Activated naive CD8-positive, alpha-beta T cell treated with anti-CD3 and anti-CD28 coated beads, Interleukin-2, amount 50 U/mL, for 24 hours (primary cell): Measurements from ENCODE around the gene LRRC8C.
A peak's percentile ranks its signal among the peaks of the same experiment; 100 is the strongest.

Experiments
- ATAC-seq: fragments of 150-1000 bp; cut with Tn5 transposase; one replicate; pipeline ENCODE4 v1.10.0; 2021
- DNase-seq: peaks from one replicate; pipeline ENCODE4 v3.0.0; 2021
- H3K27ac Mint-ChIP-seq: one replicate; pipeline ENCODE4 v1.8.0; 2021; ENCODE audit warnings: mild to moderate bottlenecking, mixed read lengths
- H3K27me3 Mint-ChIP-seq: one replicate; pipeline ENCODE4 v1.8.0; 2021; ENCODE audit warnings: mixed read lengths
- H3K36me3 Mint-ChIP-seq: one replicate; pipeline ENCODE4 v1.8.0; 2021; ENCODE audit warnings: low read depth, mixed read lengths
- H3K4me1 Mint-ChIP-seq: one replicate; pipeline ENCODE4 v1.8.0; 2021; ENCODE audit warnings: mixed read lengths
- H3K4me3 Mint-ChIP-seq: one replicate; pipeline ENCODE4 v1.8.0; 2021; ENCODE audit warnings: mild to moderate bottlenecking, moderate library complexity, mixed read lengths
- H3K9me3 Mint-ChIP-seq: one replicate; pipeline ENCODE4 v1.8.0; 2021; ENCODE audit warnings: mixed read lengths

LRRC8C gene

GRCh38 chr1:89725011-89725370, 92.1 kb downstream of the LRRC8C start:
- H3K36me3 Mint-ChIP-seq, result peaks cover 41% of the 10 kb centered on the region
- peak overlapping the region; percentile 44 for H3K4me3 Mint-ChIP-seq
- peaks cover 10% of the 10 kb centered on the region for H3K9me3 Mint-ChIP-seq
- DNase-seq (no peak), ATAC-seq (peak; percentile 70)
- no peaks in the 10 kb centered on the region for H3K27me3 Mint-ChIP-seq
- H3K4me1 Mint-ChIP-seq, result peaks cover 92% of the 10 kb centered on the region
- peak overlapping the region; percentile 99 for H3K27ac Mint-ChIP-seq

GRCh38 chr1:89725631-89726030, 92.7 kb downstream of the LRRC8C start:
- Mint-ChIP-seq H3K4me3 (no peak overlapping the region), H3K4me1 (peaks cover 87% of the 10 kb centered on the region), H3K27me3 (no peaks in the 10 kb centered on the region), H3K9me3 (peaks cover 10% of the 10 kb centered on the region), H3K27ac (peak overlapping the region; percentile 99), H3K36me3 (peaks cover 41% of the 10 kb centered on the region)
- DNase-seq, result no peak
- ATAC-seq, result no peak

- H3K4me1 Mint-ChIP-seq, result peaks cover 88% of the 10 kb centered on the region
These were observed 94.8 kb downstream of the LRRC8C start for GRCh38 chr1:89727517-89728312.

GRCh38 chr1:89728381-89728780, 95.5 kb downstream of the LRRC8C start:
- no peak for ATAC-seq
- H3K27ac Mint-ChIP-seq, result peak overlapping the region; percentile 63
- H3K9me3 Mint-ChIP-seq, result peaks cover 4% of the 10 kb centered on the region

More at GRCh38 chr1:89727517-89728312, 94.8 kb downstream of the LRRC8C start:
- DNase-seq (no peak), ATAC-seq (no peak)
- Mint-ChIP-seq H3K36me3 (peaks cover 36% of the 10 kb centered on the region), H3K27ac (peak overlapping the region; percentile 99), H3K9me3 (peaks cover 10% of the 10 kb centered on the region), H3K27me3 (no peaks in the 10 kb centered on the region), H3K4me3 (no peak overlapping the region)

GRCh38 chr1:89732206-89732605, 99.3 kb downstream of the LRRC8C start:
- H3K4me1 Mint-ChIP-seq, result peaks cover 63% of the 10 kb centered on the region
- peak overlapping the region; percentile 71 for H3K27ac Mint-ChIP-seq
- peaks cover 21% of the 10 kb centered on the region for H3K36me3 Mint-ChIP-seq

More at GRCh38 chr1:89728381-89728780, 95.5 kb downstream of the LRRC8C start:
- DNase-seq, result no peak
- H3K36me3 Mint-ChIP-seq, result peaks cover 31% of the 10 kb centered on the region
- no peak overlapping the region for H3K4me3 Mint-ChIP-seq
- peaks cover 88% of the 10 kb centered on the region for H3K4me1 Mint-ChIP-seq
- H3K27me3 Mint-ChIP-seq, result no peaks in the 10 kb centered on the region

GRCh38 chr1:89732643-89733222, 99.8 kb downstream of the LRRC8C start:
- no peak overlapping the region for H3K4me3 Mint-ChIP-seq

More at GRCh38 chr1:89732206-89732605, 99.3 kb downstream of the LRRC8C start:
- ATAC-seq, result no peak
- Mint-ChIP-seq H3K9me3 (peaks cover 3% of the 10 kb centered on the region), H3K27me3 (no peaks in the 10 kb centered on the region), H3K4me3 (no peak overlapping the region)
- no peak for DNase-seq

GRCh38 chr1:89733748-89734147, 100.8 kb downstream of the LRRC8C start:
- DNase-seq (no peak), ATAC-seq (no peak)
- Mint-ChIP-seq H3K27me3 (no peaks in the 10 kb centered on the region), H3K4me1 (peaks cover 57% of the 10 kb centered on the region), H3K27ac (no peak overlapping the region), H3K9me3 (no peaks in the 10 kb centered on the region), H3K36me3 (peaks cover 10% of the 10 kb centered on the region), H3K4me3 (no peak overlapping the region)

More at GRCh38 chr1:89732643-89733222, 99.8 kb downstream of the LRRC8C start:
- H3K27me3 Mint-ChIP-seq, result no peaks in the 10 kb centered on the region
- no peak for DNase-seq
- ATAC-seq, result no peak
- no peaks in the 10 kb centered on the region for H3K9me3 Mint-ChIP-seq
- peak overlapping the region; percentile 71 for H3K27ac Mint-ChIP-seq
- peaks cover 59% of the 10 kb centered on the region for H3K4me1 Mint-ChIP-seq
- peaks cover 17% of the 10 kb centered on the region for H3K36me3 Mint-ChIP-seq

- Mint-ChIP-seq H3K27ac (no peak overlapping the region), H3K4me1 (peaks cover 58% of the 10 kb centered on the region), H3K4me3 (no peak overlapping the region), H3K36me3 (peaks cover 4% of the 10 kb centered on the region), H3K27me3 (no peaks in the 10 kb centered on the region), H3K9me3 (no peaks in the 10 kb centered on the region)
- no peak for DNase-seq
- ATAC-seq, result no peak
These were observed 101.5 kb downstream of the LRRC8C start for GRCh38 chr1:89734442-89734841.

GRCh38 chr1:89735479-89735878, 102.6 kb downstream of the LRRC8C start:
- H3K27ac Mint-ChIP-seq, result no peak overlapping the region
- no peak for ATAC-seq
- no peaks in the 10 kb centered on the region for H3K27me3 Mint-ChIP-seq
- no peak for DNase-seq
- peaks cover 67% of the 10 kb centered on the region for H3K4me1 Mint-ChIP-seq
- no peak overlapping the region for H3K4me3 Mint-ChIP-seq
- peaks cover 4% of the 10 kb centered on the region for H3K36me3 Mint-ChIP-seq
- no peaks in the 10 kb centered on the region for H3K9me3 Mint-ChIP-seq

GRCh38 chr1:89736937-89737733, 104.2 kb downstream of the LRRC8C start:
- no peak for DNase-seq
- Mint-ChIP-seq H3K9me3 (no peaks in the 10 kb centered on the region), H3K4me1 (peaks cover 66% of the 10 kb centered on the region), H3K27ac (no peak overlapping the region), H3K27me3 (no peaks in the 10 kb centered on the region), H3K36me3 (peaks cover 9% of the 10 kb centered on the region), H3K4me3 (no peak overlapping the region)
- no peak for ATAC-seq

GRCh38 chr1:89737985-89738510, 105.1 kb downstream of the LRRC8C start:
- Mint-ChIP-seq H3K4me3 (peak overlapping the region; percentile 45), H3K4me1 (peaks cover 63% of the 10 kb centered on the region)
- ATAC-seq, result no peak

GRCh38 chr1:89739013-89739843, 106.3 kb downstream of the LRRC8C start:
- H3K9me3 Mint-ChIP-seq, result no peaks in the 10 kb centered on the region
- H3K4me1 Mint-ChIP-seq, result peaks cover 56% of the 10 kb centered on the region
- ATAC-seq (peak; percentile 94), DNase-seq (peak; percentile 61)
- peaks cover 11% of the 10 kb centered on the region for H3K36me3 Mint-ChIP-seq
- H3K27me3 Mint-ChIP-seq, result no peaks in the 10 kb centered on the region
- H3K27ac Mint-ChIP-seq, result peak overlapping the region; percentile 92
- peak overlapping the region; percentile 73 for H3K4me3 Mint-ChIP-seq

More at GRCh38 chr1:89737985-89738510, 105.1 kb downstream of the LRRC8C start:
- DNase-seq, result no peak
- Mint-ChIP-seq H3K36me3 (peaks cover 8% of the 10 kb centered on the region), H3K27ac (peak overlapping the region; percentile 36), H3K27me3 (no peaks in the 10 kb centered on the region), H3K9me3 (no peaks in the 10 kb centered on the region)

GRCh38 chr1:89739844-89740216, 106.9 kb downstream of the LRRC8C start:
- ATAC-seq (no peak), DNase-seq (no peak)
- Mint-ChIP-seq H3K4me3 (peak overlapping the region; percentile 73), H3K36me3 (peaks cover 12% of the 10 kb centered on the region), H3K27ac (peak overlapping the region; percentile 92), H3K27me3 (no peaks in the 10 kb centered on the region), H3K9me3 (no peaks in the 10 kb centered on the region), H3K4me1 (peaks cover 55% of the 10 kb centered on the region)

GRCh38 chr1:89743788-89744187, 110.9 kb downstream of the LRRC8C start:
- Mint-ChIP-seq H3K4me1 (peaks cover 53% of the 10 kb centered on the region), H3K27me3 (no peaks in the 10 kb centered on the region), H3K36me3 (peaks cover 20% of the 10 kb centered on the region), H3K27ac (no peak overlapping the region), H3K4me3 (no peak overlapping the region), H3K9me3 (no peaks in the 10 kb centered on the region)
- no peak for DNase-seq
- no peak for ATAC-seq
